ENCODE data around the gene TRIM47.
A peak's percentile ranks its signal among the peaks of the same experiment; 100 is the strongest.

Gene TRIM47

DNA sequence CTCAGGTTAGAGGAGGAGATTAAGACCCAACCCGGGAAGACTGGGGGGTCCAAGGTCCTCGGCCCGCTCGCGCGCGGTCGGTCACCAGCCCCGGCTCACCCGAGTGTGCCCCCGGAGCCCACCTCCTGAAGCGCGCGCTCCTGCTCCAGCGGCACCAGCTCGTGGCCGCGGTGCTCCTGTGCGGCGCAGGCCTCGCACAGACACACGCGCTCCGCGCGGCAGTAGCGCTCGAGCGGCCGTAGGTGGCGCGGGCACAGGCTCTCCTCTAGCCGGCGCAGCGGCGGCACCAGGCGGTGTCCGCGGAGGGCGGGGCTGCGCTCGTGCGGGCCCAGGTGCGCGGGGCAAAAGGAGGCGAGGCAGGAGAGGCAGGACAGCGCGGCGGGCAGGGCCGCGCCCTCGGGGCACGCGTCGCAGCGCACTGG lies 618 bp downstream of the TRIM47 start:
- in situ Hi-C loops (cut with HindIII; ENCODE audit: low sequenced_read_pairs), result no loop called here
- no peak for DNase-seq (ENCODE audit: low read depth)
- peak overlapping the region; percentile 42 for H3K4me3 ChIP-seq (ENCODE audit: low read depth, low read length)
- TF ChIP-seq, protein P1, sequence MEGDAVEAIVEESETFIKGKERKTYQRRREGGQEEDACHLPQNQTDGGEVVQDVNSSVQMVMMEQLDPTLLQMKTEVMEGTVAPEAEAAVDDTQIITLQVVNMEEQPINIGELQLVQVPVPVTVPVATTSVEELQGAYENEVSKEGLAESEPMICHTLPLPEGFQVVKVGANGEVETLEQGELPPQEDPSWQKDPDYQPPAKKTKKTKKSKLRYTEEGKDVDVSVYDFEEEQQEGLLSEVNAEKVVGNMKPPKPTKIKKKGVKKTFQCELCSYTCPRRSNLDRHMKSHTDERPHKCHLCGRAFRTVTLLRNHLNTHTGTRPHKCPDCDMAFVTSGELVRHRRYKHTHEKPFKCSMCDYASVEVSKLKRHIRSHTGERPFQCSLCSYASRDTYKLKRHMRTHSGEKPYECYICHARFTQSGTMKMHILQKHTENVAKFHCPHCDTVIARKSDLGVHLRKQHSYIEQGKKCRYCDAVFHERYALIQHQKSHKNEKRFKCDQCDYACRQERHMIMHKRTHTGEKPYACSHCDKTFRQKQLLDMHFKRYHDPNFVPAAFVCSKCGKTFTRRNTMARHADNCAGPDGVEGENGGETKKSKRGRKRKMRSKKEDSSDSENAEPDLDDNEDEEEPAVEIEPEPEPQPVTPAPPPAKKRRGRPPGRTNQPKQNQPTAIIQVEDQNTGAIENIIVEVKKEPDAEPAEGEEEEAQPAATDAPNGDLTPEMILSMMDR (IDR thresholded peaks at IDR 0.05; ENCODE audit: low read depth, low read length, missing control alignments), result peak; percentile 42

DNA sequence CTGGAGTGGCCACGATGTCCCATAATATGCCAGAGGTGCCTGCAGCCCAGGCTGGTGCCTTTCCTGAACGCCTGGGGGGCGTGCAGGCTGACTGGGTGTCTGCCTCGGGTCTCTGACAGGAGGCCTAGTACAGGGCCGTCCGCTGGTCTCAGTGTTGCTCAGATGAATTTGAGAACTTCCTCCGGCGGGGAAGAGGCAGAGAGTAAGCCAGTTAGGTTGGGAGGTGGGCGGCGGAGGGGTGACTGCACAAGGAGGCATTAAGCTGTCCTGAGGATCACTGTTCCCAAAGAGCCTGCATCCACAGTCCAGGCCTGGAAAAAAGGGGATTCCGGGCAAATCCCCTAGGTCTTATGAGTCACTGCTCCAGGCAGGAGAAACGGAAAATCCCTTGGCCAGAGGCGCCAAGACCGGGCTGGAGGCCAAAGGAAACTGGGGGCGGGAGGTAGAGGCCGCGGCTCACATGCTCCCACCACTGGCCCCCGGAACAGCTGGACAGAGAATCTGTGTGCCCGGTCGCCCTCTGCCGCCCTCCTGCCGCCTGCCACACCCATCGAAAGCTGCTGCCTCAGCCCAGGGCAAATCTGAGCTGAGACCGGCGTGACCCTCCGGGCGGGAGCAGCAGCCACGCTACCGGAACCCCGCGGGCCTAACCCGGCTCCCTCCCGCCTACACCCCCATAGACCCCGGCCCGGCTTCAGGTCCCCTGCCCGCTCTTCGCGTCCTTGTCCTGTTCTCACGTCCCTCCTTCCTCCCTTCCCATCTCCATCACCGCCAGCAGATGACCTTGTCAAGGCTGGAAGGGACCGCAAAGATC lies 1.2 kb downstream of the TRIM47 start:
- in situ Hi-C loops (cut with HindIII; ENCODE audit: low sequenced_read_pairs), result no loop called here
- peak; percentile 86 for DNase-seq (ENCODE audit: low read depth)
- TF ChIP-seq, protein P1 (IDR thresholded peaks at IDR 0.05; ENCODE audit: low read depth, low read length, missing control alignments), result no peak
- peak overlapping the region; percentile 42 for H3K4me3 ChIP-seq (ENCODE audit: low read depth, low read length)

DNA sequence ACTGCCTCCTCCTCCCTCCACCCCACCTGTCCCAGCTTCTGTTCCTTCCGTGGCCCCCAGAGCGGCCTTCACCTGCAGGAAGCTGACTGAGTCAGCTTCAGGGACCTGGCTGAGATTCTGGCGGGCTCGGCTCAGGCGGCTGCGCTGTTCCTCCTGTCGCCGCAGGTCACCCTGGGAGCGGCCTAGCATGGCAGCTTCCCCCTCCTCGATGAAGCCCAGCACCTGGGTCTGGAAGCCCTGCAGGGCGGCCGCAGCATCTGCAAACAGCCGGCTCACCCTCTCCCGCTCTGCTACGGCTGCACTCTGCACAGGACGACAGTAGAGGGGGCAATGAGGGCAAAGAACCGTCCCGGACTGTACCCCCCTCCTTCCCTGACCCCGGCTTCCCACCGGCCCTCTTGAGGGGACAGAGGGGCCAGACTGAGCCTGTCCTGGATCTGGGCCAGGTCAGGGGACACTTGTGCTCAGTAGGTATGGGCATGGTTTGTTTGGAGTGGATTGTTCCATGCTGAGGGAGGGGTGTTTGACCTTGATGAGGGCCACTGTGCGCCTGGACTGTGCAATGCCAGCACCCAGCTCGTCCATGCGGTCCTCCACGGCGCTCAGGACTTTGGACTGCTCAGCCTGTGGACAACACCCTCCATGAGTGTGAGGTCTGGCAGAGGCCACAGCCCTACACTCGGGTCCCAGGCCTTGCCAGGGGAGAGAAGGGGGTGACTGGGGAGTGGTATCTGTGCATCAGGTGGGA lies 2.0 kb downstream of the TRIM47 start:
- in situ Hi-C loops (cut with HindIII; ENCODE audit: low sequenced_read_pairs), result no loop called here

DNA sequence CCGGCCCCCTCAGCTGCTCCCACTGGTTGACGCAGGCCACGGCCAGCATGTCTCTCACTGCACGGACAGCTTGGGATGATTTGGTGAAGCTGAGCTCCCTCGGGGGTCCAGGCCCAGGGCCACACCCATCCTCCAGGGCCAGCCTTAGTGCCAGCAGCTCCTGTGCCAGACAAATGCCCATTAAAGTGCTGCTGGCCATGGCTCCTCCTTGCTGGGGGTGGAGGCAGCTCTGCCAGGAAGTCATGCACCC lies 2.5 kb downstream of the TRIM47 start:
- TF ChIP-seq, protein P1 (IDR thresholded peaks at IDR 0.05; ENCODE audit: low read depth, low read length, missing control alignments), result no peak
- H3K4me3 ChIP-seq (ENCODE audit: low read depth, low read length), result no peak overlapping the region
- no peak for DNase-seq (ENCODE audit: low read depth)
- in situ Hi-C loops (cut with HindIII; ENCODE audit: low sequenced_read_pairs), result no loop called here

More for the DNA sequence above, 2.0 kb downstream of the TRIM47 start:
- no peak for DNase-seq (ENCODE audit: low read depth)
- H3K4me3 ChIP-seq (ENCODE audit: low read depth, low read length), result peak overlapping the region; percentile 42
- TF ChIP-seq, protein P1 (IDR thresholded peaks at IDR 0.05; ENCODE audit: low read depth, low read length, missing control alignments), result peak; percentile 33

DNA sequence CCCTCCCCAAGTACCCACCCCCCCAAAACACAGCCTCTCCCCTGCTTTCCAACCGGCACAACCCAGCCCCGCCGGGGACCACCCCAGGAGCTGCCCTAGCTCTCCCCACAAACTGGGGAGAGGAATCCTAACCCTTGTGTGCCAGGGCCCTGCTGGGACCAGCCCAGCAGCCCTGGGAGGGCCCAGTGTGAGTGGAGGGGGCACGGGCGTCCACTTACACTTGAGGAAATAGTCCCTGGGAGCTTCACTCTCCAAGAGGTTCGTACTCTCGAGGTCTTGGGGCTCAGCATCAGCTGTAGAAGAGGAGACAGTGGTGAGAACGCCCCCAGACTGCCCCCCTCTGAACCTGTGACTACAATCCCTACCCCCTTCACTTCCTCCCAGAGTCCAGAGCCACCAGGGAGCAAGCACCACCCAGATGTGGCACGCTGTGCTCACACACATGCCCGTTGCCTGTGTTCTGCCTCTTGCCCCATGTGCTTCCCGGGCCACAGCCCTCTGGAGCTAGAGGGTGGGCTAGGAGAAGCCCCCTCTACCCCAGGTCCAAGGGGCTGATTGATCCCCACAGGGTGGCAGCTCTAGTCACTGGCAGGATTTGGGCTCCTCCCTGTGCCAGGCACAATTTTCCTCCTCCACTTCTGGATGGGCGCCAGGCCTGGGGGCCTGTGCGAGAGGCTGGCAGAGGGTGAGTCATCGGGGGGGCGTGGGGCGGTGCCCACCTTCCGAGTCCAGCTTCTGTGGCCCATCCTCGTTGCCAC lies 3.0 kb downstream of the TRIM47 start:
- H3K4me3 ChIP-seq (ENCODE audit: low read depth, low read length), result no peak overlapping the region
- TF ChIP-seq, protein P1 (IDR thresholded peaks at IDR 0.05; ENCODE audit: low read depth, low read length, missing control alignments), result no peak
- DNase-seq (ENCODE audit: low read depth), result no peak
- in situ Hi-C loops (cut with HindIII; ENCODE audit: low sequenced_read_pairs), result no loop called here
